Measurements from ENCODE around the gene MEGF11.

Gene MEGF11

DNA sequence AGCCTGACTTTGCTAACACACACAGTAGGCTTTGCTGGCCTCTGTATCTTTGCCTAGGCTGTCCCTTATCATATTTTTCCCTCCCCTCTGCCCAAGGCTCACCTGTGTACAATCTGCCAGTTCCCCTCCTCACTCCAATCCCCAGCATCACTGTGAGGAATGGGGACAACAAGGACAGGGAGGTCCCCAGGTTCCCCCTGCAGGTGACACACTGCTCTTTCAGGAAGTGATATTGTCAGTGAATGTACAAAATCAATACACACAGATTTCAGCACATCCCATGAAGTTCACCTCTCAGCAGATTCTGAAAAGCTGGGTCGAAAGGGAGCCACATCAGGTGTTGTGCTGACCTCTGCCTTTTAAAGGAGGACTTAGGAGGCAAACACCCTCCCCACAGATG is 206.8 kb downstream of the MEGF11 start:
- DNase-seq, result no peak

GRCh38 chr15:66046326-66046725 is 207.2 kb downstream of the MEGF11 start:
- DNase-seq, result no peak

DNA sequence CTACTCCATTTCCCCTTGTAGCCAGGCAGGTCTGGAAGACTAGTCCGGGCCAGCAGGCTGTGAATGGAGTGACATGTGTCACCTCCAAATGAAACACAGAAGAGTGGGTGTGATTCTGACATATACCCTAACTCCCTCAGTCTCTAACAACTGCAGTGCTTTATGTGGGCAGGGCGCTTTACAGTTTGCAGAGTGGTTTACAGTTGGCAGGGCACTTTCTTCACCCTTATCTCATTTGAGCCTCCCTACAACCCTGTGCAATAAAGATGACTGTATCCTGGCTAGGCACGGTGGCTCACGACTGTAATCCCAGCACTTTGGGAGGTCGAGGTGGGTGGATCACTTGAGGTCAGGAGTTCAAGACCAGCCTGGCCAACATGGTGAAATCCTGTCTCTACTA is 208.0 kb downstream of the MEGF11 start:
- no peak for DNase-seq

DNA sequence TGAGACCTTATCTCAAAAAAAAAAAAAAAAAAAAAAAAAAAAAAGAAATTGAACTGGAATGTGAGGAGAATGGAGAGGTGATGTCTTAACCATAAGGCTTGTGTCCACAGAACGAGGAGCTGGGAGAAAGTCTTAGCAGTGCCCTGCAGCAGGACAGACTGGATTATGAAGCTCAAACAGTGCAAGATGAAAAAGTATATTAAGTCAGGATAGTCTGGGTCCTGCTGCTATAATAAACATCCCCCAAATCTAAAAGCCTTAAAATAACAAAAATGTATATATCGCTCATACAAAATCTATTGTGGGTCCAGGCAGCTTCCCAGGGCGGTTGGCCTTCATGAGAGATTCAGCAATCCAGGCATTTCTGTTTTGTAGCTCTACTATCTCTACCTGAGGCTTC is 208.7 kb downstream of the MEGF11 start:
- DNase-seq, result no peak

GRCh38 chr15:66043264-66043663 is 210.3 kb downstream of the MEGF11 start:
- DNase-seq, result no peak

DNA sequence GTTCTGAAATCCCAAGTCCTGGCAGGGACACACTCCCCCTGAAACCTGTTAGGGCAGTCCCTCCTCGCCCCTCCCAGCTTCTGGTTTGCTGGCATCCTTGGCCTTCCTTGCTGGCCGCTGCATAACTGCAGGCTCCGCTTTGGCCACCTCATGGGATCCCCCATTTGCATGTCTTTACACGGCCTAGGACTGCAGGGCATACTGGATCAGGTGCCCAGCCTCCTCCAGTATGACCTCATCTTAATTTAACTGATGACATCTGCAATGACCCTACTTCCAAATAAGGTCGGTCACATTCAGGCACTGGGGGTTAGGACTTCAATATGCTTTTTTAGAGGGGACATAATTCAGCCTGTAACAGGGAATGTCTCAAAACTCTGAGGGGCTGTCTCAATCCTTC is 210.9 kb downstream of the MEGF11 start:
- no peak for DNase-seq

DNA sequence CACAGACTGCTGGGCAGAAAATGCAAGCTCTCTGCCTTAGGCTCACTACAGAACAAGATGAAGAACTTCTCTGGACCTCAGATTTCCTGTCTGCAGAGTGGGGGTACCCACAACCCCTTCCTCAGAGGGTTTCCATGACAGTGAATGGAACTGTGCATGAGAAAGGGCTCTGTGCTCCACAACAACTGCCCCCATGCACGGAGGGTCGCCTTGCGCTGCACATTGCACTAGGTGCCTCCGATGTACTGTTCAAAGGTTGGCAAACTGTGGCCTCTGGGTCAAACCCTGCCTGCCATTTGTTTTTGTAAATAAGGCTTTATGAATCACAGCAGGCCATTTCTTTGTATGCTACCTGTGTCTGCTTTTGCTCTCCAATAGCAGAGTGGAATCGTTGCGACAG is 212.3 kb downstream of the MEGF11 start:
- DNase-seq, result no peak

GRCh38 chr15:66040211-66040892 is 213.2 kb downstream of the MEGF11 start:
- DNase-seq, result no peak

DNA sequence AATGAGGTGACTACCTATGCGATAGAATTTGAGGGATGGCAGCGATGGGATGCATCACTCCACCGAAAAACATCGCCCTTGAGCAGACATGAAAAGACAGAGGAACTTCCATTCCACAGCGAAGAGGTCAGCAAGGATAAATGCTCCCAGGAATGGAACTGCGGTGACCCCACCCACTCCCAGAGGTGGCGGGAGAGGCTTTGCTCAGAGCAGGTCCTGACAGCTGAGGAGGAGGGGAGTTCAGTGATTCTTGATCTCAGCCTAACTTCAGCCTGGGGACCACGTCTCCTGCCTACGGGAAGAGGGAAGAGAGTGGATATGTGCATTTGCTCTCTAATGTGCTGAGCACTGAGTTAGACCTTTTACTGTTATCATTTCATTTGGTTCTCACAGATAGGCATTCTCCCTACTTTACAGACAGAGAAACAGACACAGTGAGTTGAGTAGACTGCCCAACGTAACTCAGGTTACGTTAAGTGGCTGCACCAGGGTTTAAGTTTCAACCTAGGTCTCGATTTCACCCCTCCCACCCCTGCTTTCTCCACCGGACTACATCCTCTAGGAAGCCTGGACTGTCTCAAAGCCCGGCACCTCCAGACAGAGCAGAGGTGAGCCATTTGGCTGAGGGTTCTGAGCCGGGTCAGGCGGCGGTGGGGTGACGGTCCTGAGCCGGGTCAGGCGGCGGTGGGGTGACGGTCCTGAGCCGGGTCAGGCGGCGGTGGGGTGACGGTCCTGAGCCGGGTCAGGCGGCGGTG is 214.3 kb downstream of the MEGF11 start:
- peak; percentile 25 for DNase-seq

DNA sequence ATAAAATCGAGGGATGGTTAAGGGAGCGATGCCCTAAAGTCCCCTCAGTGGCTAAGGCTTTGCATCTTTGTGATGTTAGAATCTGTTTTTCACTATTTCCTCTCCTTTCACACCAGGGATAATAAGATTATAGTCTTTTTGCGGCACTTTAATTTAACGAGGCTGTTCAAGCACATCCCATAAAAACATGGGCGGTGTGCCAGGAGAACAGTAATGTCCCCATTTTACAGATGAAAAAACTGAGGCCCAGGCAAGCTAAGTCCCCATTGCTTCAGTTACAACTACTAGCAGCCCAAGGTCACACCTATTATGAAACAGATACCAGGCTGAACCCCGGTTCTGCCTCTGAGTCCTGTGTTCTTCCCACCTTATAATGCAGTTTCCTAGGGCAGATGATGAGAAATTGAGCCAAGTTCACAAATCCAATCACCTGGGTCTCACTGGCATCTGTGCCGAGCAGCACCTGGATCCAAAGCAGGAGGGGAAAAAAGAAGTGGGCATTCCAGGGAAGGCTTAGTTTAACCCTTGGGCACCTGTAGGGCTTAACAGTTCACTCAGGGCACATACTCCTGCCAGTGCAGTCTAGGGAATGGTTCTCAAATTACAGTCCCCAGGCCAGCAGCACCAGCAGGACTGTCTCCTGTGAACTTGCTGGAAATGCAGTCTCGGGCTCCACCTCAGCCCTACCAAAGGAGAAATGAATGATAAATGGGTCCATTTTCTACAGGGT is 215.0 kb downstream of the MEGF11 start:
- DNase-seq, result no peak

GRCh38 chr15:66036859-66037258 is 216.7 kb downstream of the MEGF11 start:
- DNase-seq, result no peak

GRCh38 chr15:66035901-66036300 is 217.6 kb downstream of the MEGF11 start:
- DNase-seq, result no peak

GRCh38 chr15:66033143-66033542 is 220.4 kb downstream of the MEGF11 start:
- no peak for DNase-seq

DNA sequence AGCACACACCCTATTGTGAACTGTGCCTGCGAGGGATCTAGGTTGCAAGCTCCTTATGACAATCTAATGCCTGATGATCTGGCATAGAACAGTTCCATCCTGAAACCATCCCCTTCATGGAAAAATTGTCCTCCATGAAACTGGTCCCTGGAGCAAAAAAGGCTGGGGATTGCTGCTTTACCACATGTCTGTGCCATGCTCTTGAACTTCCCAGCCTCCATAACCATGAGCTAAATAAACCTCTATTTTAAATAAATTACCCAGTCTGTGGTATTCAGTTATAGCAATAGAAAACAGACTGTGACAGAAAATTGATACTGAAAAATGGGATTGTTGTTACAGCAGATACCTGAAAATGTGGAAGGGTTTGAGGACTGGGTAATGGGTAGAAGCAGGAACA is 221.5 kb downstream of the MEGF11 start:
- no peak for DNase-seq

DNA sequence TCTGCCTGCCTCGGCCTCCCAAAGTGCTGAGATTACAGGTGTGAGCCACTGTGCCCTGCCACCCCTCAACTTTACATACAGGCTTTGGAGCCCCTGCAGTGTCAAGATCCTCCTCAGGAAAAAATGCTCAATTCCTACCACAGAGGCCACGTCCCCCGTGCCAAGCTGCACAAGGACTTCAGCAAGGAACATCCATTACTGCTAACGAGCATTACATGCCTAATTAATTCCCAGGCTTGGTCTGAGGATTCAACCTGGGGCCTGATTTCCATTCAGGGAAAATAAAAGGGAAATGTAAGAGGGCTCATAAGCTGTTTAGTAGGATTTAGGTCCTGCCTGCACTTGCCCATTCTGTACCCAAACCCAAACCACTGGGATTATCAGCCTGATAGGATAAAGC is 222.9 kb downstream of the MEGF11 start:
- no peak for DNase-seq

DNA sequence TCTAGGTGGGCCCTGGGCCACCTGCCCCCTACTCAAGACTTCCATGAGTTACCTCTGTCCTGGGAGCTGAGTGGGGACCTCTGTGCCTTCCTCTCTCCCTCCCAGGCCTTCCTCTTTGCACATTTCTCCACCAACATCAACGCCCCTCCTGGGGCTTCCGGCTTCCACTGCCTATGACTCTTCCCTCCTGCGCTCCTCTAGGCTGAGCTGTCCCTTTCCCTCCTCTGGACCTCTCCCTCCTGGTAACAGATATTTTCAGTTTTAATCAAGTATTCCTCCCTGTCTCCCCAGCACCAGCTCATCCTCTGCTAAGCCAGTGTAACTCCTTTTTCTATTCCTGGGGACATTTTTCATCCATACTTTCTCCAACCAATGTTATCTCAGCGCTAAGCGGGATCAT is 223.9 kb downstream of the MEGF11 start:
- no peak for DNase-seq

- peak; percentile 53 for DNase-seq
Measured at GRCh38 chr15:66027268-66027805, 226.2 kb downstream of the MEGF11 start.

GRCh38 chr15:66025972-66026371 is 227.6 kb downstream of the MEGF11 start:
- no peak for DNase-seq

- peak; percentile 32 for DNase-seq
Measured at GRCh38 chr15:66025015-66025452, 228.5 kb downstream of the MEGF11 start.

GRCh38 chr15:66024116-66024515 is 229.4 kb downstream of the MEGF11 start:
- no peak for DNase-seq

DNA sequence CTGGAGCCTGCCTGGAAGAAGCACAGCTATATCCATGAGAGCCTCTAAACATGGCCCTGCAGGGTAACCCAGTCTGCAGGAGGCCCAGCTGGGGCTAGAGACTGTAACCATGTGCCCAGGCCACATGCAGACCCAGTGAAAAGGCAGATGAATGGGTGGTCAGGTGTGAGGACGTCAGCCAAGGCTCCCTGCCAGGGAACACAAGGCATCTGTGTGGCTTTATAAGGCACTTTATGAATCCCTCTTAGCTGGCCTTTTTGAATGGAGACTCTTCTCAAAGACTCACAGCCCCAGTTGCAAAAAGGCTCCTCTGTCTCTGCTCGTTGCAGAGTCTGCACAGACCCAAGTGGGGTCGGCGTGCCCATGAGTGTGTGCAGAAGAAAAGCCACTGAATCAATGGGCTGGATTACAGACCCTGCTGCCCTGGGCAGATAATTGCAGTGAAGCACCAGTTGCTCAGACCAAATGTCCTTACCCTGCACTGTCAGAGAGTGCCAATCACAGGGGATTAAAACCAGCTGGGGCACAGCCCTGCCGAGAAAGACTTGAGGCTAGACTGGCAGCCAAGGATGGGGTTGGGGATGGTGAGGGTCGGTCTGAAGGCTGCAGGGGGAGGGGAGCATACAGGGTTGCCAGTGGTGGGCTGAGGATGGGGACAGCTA is 230.1 kb downstream of the MEGF11 start:
- no peak for DNase-seq

DNA sequence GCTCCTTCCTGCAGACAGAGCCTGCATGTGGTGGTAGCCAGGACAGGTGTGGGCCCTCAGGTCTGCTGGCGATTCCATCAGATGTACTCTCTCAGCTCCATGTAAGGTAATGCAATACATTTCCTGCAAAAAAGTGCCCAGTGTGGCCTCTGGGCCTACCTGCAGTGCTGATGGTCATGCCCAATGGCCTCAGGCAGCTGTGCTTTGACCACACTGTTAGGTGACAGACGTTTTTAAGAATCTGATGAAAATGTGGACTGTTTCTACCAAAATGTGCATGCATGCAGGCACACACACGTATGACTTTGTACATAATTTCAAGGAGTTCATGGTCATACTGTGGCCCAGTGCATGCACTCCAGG is 231.4 kb downstream of the MEGF11 start:
- DNase-seq, result no peak

DNA sequence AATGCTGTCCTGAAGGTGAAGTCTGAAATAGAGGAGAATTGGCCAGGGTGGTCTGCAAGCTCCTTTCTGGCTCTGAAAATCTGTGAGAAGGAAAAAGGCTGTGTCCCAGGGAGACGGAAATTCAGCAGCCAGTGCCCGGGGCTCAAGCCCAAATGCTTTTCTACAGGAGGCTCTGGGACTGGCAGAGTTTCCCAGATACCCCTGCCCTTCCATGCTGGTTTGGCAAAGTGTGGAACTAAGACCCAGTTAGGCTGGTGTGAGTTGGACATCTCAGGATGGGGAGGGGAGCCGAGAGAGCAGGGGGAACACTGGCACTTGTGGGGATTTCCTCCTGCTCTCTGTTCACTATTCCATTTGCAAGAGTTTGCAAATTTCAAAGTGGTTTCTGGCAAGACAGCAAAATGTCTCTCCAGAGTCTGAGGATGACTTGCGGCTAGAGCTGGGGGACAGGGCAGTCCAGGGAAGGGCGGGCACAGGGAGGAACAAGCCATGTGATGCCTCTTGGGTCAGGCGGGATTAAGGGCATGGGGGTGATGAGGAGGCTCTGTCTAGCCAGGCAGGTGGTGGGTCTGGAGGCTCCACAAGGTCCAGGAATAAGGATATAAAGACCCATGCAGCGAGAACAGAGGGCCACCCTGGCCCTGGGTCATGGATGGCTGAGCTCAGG is 231.9 kb downstream of the MEGF11 start:
- no peak for DNase-seq
